Measurements from ENCODE around the gene ACTL7B.

GRCh38 chr9:108883085-108883484 is 27.3 kb upstream of the ACTL7B start:
- TF ChIP-seq POLR2A (IDR thresholded peaks at IDR 0.05; ENCODE audit: low read depth, low read length) = no peak
- TF ChIP-seq POLR2AphosphoS5 (IDR thresholded peaks at IDR 0.05; ENCODE audit: low read depth, low read length) = no peak

Measured in GM12892 (cell line).